GM12873 (cell line): ENCODE results near the gene LOXL4.

ENCODE experiments used
- TF ChIP-seq, protein P1 (sequence below): IDR thresholded peaks from 2 replicates; pipeline ENCODE4 v1.5.1; 2012; ENCODE audit warnings: low read depth, mild to moderate bottlenecking, moderate library complexity, low read length, control low read depth; ENCODE audit not compliant: insufficient read depth; ENCODE audit errors: missing control alignments

The LOXL4 gene

DNA sequence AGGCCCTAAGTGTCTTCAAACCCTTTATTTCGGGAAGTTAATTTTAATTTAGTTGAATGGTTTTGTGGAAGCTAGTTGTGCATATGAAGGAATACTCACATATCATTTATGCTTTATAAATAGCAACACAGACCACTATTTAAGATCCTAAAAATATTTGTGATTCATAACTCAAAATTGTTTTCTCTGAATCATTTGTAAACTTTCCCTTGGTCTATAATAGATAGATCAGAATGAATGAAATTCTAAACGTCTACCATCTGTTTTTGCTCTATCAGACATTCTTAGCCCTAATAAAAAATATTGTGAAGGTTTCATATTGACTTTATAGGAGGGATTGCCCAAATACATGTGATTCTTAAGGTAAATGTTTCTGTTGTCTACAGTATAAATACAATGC lies 43.5 kb downstream of the LOXL4 start:
- TF ChIP-seq, protein P1, sequence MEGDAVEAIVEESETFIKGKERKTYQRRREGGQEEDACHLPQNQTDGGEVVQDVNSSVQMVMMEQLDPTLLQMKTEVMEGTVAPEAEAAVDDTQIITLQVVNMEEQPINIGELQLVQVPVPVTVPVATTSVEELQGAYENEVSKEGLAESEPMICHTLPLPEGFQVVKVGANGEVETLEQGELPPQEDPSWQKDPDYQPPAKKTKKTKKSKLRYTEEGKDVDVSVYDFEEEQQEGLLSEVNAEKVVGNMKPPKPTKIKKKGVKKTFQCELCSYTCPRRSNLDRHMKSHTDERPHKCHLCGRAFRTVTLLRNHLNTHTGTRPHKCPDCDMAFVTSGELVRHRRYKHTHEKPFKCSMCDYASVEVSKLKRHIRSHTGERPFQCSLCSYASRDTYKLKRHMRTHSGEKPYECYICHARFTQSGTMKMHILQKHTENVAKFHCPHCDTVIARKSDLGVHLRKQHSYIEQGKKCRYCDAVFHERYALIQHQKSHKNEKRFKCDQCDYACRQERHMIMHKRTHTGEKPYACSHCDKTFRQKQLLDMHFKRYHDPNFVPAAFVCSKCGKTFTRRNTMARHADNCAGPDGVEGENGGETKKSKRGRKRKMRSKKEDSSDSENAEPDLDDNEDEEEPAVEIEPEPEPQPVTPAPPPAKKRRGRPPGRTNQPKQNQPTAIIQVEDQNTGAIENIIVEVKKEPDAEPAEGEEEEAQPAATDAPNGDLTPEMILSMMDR: no peak

DNA sequence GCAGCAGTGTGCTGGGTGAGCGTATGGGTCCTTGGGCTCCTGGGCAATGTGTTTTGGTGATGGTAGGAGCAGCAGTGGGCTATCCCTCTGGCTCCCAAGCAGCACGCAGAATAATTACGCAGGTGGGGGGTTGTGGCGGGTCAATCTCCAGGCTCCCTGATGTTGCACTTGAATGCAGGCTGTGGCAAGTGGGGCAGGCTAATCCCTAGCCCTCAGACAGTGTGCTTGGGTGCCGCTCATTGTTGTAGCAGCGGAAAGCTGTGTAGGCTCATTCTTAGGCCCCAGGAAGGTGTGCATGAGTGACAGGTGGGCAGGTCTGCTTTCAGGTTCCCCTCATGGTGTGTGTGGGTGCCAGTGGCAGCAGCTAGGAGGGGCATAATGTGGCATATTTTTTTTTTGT lies 44.1 kb downstream of the LOXL4 start:
- TF ChIP-seq, protein P1: no peak

DNA sequence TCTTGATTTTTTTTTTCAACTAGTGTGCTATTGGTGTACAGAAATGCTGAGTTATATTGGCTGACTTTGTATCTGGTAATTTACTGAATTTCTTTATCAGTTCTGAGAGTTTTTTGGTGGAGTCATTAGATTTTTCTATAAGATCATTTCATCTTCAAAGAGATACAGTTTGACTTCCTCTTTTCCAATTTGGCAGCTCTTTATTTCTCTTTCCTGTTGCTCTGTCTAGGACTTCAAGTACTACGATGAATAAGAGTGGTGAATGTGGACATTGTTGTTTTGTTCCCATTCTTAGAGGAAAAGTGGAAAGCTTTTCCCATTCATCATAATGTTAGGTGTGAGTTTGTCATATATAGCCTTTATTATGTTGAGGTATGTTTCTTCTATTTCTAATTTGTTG lies 50.2 kb downstream of the LOXL4 start:
- TF ChIP-seq, protein P1: no peak

DNA sequence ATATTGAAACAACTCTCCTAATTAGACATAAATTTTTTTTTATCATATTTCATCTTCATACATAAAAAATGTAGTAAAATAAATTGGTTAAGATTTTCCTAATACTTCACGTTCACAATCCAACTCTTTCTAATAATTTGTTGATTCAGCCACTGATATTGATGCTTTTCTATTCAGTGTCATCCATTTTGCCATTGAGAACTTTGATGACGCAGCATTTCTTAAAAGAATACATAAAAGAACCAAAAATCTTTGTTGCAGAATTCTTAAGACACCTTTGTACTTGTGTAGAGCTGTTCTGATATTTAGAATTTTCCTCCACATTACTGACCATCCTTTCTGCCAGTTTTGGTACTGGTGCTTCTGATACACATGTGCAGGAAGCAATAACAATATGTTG lies 52.6 kb downstream of the LOXL4 start:
- TF ChIP-seq, protein P1: no peak

DNA sequence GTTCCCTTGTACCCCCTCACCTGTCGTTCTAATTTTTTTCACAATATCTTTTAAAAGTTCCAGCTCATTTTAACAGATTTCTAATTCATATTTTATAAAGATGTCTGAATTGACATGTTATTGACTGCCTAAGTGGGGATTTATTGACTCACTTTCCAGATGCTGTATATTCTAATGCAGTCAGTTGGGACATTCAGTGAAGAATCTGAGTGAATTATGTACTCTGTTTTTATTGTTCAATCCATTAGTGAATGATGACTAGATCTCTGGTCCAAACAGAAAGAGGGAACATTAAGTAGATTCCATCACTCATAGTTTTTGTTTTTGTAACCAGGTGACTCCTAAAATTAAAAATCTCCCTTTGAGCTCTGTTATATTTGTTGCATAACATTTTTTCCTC lies 54.3 kb downstream of the LOXL4 start:
- TF ChIP-seq, protein P1: no peak

DNA sequence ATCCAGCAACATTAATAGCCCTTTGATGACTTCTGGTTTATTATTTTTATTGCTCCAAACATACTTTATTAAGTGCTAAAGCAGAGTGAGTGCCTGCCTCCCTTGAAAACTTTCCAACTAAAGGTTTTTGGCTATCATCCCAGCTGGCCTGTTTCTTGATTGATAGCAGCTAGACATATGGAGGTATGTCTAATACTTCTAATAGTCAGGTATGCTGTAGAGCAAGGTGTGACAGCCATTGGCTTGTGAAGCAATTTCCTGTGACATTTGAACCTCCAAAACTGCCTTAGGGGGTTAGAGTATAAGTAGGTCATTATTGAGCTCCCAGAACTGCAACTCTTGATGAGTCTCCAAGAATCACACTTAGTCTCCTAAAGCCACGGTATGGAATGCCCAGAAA lies 55.8 kb downstream of the LOXL4 start:
- TF ChIP-seq, protein P1: no peak

DNA sequence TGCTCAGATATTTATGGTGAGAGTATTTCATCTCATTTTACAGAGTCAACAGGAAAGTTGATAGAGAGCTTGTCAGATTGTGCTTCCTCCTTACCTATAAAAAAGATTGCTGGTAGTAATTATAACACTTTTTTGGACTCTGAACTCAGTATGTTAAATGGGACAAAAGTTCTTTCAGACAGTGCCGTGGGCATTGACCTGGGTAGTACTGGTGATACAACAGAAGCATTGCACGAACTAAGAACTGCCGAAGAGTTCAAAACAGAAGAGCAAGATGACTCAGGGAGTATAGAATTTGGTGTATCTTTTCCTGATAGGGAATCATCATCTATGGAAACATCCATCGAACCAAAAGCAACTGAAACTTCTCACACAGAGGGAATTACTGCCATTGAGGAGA lies 58.6 kb downstream of the LOXL4 start:
- TF ChIP-seq, protein P1: no peak
